Measurements from ENCODE around the gene ACSL6.

- TF ChIP-seq CTCF (conservative IDR thresholded peaks at IDR 0.05 in 1 of 2, IDR thresholded peaks at IDR 0.05 in 1 of 2; ENCODE audit: low read depth in 1 of 2, low read length in 2 of 2) (no peak), EZH2 (IDR thresholded peaks at IDR 0.05; ENCODE audit: low read length, missing control alignments) (no peak)
These were observed 29.9 kb downstream of the ACSL6 start for GRCh38 chr5:131981516-131981915.
